Measurements from ENCODE around the gene KSR2.
"Not testable (repeated sequence)": the region's sequence is repeated elsewhere in the genome, so short reads cannot be mapped to it uniquely, and the experiment has no call there.

Gene KSR2

GRCh38 chr12:117732761-117733548, 235.8 kb downstream of the KSR2 start:
- ChIA-PET CTCF (no interaction called here), POLR2A (no interaction called here)
- TF ChIP-seq SETDB1 (IDR thresholded peaks at IDR 0.05; ENCODE audit: insufficient read length, low read length), result no peak
- TF ChIP-seq SCRT2 (tag by site-specific recombination; IDR thresholded peaks at IDR 0.05), result no peak
- no peak for TF ChIP-seq ZNF549 (tag by site-specific recombination; IDR thresholded peaks at IDR 0.05)
- no peak for TF ChIP-seq ZNF670 (tag by site-specific recombination; IDR thresholded peaks at IDR 0.05; ENCODE audit: low read depth)
- no peak for TF ChIP-seq SP3 (tag by site-specific recombination; IDR thresholded peaks at IDR 0.05)
- no peak for TF ChIP-seq ZNF654 (tag by site-specific recombination; IDR thresholded peaks at IDR 0.05; ENCODE audit: low read depth)
- no peak for TF ChIP-seq PATZ1 (tag by site-specific recombination; IDR thresholded peaks at IDR 0.05)
- no peak for TF ChIP-seq ZNF639 (tag by site-specific recombination; IDR thresholded peaks at IDR 0.05)
- TF ChIP-seq ZNF274 (IDR thresholded peaks at IDR 0.05; ENCODE audit: low read length), result no peak
- no peak for TF ChIP-seq ZNF274 (tag by site-specific recombination; IDR thresholded peaks at IDR 0.05; ENCODE audit: borderline replicate concordance)
- TF ChIP-seq ZNF223 (tag by site-specific recombination; IDR thresholded peaks at IDR 0.05), result no peak
- TF ChIP-seq ZNF548 (tag by site-specific recombination; IDR thresholded peaks at IDR 0.05), result no peak
- TF ChIP-seq SP2 (tag by site-specific recombination; IDR thresholded peaks at IDR 0.05), result no peak
- no peak for TF ChIP-seq ZBTB49 (tag by site-specific recombination; IDR thresholded peaks at IDR 0.05; ENCODE audit: low read depth)

GRCh38 chr12:117731131-117731530, 237.7 kb downstream of the KSR2 start:
- TF ChIP-seq KLF1 (tag by site-specific recombination; IDR thresholded peaks at IDR 0.05), result 0 out of 2 replicates have a peak, but pooled peaks have one; percentile 29
- H3K4me1 ChIP-seq (ENCODE audit: control insufficient read depth, insufficient read depth, low read length); H3K36me3 ChIP-seq (ENCODE audit: control insufficient read depth in 2 of 2, insufficient read depth in 1 of 2, low read length in 2 of 2); H3K9me3 ChIP-seq (ENCODE audit: control insufficient read depth, insufficient read depth, low read depth, low read length); H3K4me3 ChIP-seq (ENCODE audit: low read depth, low read length); POLR2A ChIA-PET; CTCF ChIA-PET; H3K27ac ChIP-seq (ENCODE audit: extremely low read depth, low read depth, low read length): not testable (repeated sequence)

More at GRCh38 chr12:117732761-117733548, 235.8 kb downstream of the KSR2 start:
- Histone ChIP-seq H3K9me3 (ENCODE audit: control insufficient read depth, insufficient read depth, low read depth, low read length) (no peaks in the 10 kb centered on the region), H3K4me1 (ENCODE audit: control insufficient read depth, insufficient read depth, low read length) (no peaks in the 10 kb centered on the region), H3K4me3 (ENCODE audit: low read depth, low read length) (no peak overlapping the region), H3K36me3 (ENCODE audit: control insufficient read depth in 2 of 2, insufficient read depth in 1 of 2, low read length in 2 of 2) (no peaks in the 10 kb centered on the region), H3K27ac (ENCODE audit: extremely low read depth, low read depth, low read length) (no peak overlapping the region)

GRCh38 chr12:117727301-117727700, 241.5 kb downstream of the KSR2 start:
- POLR2A ChIA-PET, result no interaction called here
- H3K4me3 ChIP-seq (ENCODE audit: low read depth, low read length), result no peak overlapping the region
- no peak for TF ChIP-seq ZNF155 (tag by site-specific recombination; IDR thresholded peaks at IDR 0.05)
- no peak for TF ChIP-seq ZNF223 (tag by site-specific recombination; IDR thresholded peaks at IDR 0.05)
- TF ChIP-seq EGR2 (tag by site-specific recombination; IDR thresholded peaks at IDR 0.05; ENCODE audit: low read depth), result peak; percentile 63
- TF ChIP-seq ZNF596 (tag by site-specific recombination; IDR thresholded peaks at IDR 0.05), result no peak
- TF ChIP-seq ZNF513 (tag by site-specific recombination; IDR thresholded peaks at IDR 0.05), result peak; percentile 76
- TF ChIP-seq ZNF514 (tag by site-specific recombination; IDR thresholded peaks at IDR 0.05), result no peak
- TF ChIP-seq SP2 (tag by site-specific recombination; IDR thresholded peaks at IDR 0.05), result no peak
- CTCF ChIA-PET, result interaction anchor here (0.6 to 0.8 kb wide), 3 partner anchors 11 to 21 kb away, joined by 4 to 6 read pairs (median 6); no protein-coding TSS in a partner anchor
- no peak overlapping the region for H3K27ac ChIP-seq (ENCODE audit: extremely low read depth, low read depth, low read length)
- H3K4me1 ChIP-seq (ENCODE audit: control insufficient read depth, insufficient read depth, low read length), result no peaks in the 10 kb centered on the region
- no peaks in the 10 kb centered on the region for H3K9me3 ChIP-seq (ENCODE audit: control insufficient read depth, insufficient read depth, low read depth, low read length)
- no peaks in the 10 kb centered on the region for H3K36me3 ChIP-seq (ENCODE audit: control insufficient read depth in 2 of 2, insufficient read depth in 1 of 2, low read length in 2 of 2)

All from HEK293 (cell line).